C4-2B (cell line): ENCODE measurements around the gene RABGAP1.
A peak's percentile ranks its signal among the peaks of the same experiment; 100 is the strongest.

Experiments used
- ZFX ChIP-seq: fragments of 450-650 bp; IDR thresholded peaks from 2 replicates; pipeline ENCODE4 v1.6.1; 2017
- TF ChIP-seq, protein P1 (sequence below): fragments of 450-650 bp; conservative IDR thresholded peaks from 2 replicates; pipeline ENCODE4 v1.5.1; 2017; ENCODE audit warnings: mild to moderate bottlenecking

DNA sequence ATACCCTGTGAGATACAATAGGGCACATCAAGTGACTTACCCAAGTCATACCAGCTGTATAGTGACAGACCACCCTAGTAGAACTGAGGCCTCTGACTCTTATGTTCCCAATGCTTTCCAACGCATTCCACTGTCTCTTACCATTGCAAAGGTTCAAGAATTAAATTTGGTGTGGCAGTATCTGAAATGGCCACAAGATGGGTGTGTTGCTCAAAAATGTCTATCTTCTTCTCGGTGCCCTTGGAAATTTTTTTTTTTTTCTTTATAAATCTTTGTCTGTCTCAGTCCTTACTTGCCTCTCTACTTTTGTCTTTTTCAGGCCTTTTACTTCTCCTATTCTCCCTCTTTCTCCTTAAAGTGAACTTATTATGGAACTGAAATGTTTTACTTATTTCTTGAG, 141.0 kb downstream of the RABGAP1 start:
- TF ChIP-seq, protein P1, sequence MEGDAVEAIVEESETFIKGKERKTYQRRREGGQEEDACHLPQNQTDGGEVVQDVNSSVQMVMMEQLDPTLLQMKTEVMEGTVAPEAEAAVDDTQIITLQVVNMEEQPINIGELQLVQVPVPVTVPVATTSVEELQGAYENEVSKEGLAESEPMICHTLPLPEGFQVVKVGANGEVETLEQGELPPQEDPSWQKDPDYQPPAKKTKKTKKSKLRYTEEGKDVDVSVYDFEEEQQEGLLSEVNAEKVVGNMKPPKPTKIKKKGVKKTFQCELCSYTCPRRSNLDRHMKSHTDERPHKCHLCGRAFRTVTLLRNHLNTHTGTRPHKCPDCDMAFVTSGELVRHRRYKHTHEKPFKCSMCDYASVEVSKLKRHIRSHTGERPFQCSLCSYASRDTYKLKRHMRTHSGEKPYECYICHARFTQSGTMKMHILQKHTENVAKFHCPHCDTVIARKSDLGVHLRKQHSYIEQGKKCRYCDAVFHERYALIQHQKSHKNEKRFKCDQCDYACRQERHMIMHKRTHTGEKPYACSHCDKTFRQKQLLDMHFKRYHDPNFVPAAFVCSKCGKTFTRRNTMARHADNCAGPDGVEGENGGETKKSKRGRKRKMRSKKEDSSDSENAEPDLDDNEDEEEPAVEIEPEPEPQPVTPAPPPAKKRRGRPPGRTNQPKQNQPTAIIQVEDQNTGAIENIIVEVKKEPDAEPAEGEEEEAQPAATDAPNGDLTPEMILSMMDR = peak; percentile 81
- no peak for TF ChIP-seq ZFX
